NK-92 treated with Interleukin-12 subunit alpha and Interleukin-12 subunit beta, amount 100 ng/mL, for 24 hours (cell line): ENCODE data around the gene CFAP54.
"Not testable (repeated sequence)": the region's sequence is repeated elsewhere in the genome, so short reads cannot be mapped to it uniquely, and the experiment has no call there.

Experiments used
- DNase-seq: peaks from one replicate; lab custom pipeline; 2025; lab: John Stamatoyannopoulos, UW

CFAP54 gene

GRCh38 chr12:96623155-96623554 is 133.8 kb downstream of the CFAP54 start:
- no peak for DNase-seq

DNA sequence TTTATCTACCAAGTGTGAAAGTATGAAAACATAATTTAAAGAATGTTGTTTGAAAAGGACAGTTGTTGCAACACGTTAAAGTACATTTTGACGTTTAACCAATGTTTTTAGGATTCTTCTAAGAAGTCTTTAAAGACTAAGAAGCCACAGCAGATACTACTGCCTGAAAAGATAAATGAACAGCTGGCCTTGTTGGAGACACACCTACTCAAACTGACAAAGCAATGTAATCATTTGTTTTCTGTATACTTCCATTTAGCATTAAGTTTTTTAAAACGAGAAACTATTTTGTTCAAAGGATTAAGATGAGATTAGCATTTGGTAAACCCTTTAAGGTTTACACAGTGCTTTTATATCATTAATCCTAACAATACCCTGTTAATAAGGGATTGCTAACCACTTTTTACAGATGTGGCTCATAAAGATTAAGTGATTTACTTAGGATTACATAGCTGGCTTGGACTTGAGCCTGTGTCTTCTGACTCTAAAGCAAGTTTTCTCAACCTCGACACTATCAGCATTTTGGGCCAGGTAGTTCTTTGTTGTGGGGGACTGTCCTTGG is 134.4 kb downstream of the CFAP54 start:
- DNase-seq, result no peak

DNA sequence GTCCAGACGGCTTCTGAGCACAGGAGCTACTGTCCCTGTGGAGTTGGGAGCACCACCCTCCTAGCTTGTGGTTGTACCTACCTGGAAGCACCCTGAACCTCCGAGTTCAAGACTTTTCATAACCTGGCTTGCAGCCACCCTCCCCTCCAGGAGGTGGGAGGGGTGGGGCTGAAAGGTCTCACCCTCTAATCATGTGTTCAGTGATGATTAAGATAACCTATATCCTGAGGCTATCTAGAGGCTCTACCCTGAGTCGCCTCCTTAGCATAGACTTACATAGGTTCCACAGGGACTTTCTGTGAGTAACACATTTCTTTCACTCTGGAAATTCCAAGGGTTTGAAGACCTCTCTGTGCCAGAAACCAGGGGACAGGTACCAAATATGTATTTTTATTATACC is 146.5 kb downstream of the CFAP54 start:
- DNase-seq, result no peak

GRCh38 chr12:96636895-96637294 is 147.5 kb downstream of the CFAP54 start:
- DNase-seq, result no peak

DNA sequence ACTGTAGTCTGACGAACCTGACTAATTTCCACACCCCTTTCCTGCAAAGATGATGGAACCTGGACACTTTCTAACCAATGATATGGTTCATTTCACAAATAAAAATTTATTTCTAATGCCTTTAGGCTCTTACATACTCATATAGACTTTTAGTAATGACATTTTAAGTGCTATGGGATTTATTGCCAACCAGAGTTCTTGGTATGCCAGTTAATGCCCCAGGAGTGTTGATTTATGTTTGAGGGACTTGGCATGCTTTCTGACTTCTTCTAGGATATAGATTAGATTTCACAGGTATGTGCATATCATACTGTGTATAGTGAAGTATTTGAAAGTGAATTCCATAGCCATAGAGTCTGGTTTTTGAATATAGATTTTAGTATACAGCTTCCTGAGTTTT is 159.5 kb downstream of the CFAP54 start:
- no peak for DNase-seq

- DNase-seq, result no peak
Measured at GRCh38 chr12:96652870-96653269, 163.5 kb downstream of the CFAP54 start.

- DNase-seq, result no peak
Measured at GRCh38 chr12:96658075-96658474, 168.7 kb downstream of the CFAP54 start.

DNA sequence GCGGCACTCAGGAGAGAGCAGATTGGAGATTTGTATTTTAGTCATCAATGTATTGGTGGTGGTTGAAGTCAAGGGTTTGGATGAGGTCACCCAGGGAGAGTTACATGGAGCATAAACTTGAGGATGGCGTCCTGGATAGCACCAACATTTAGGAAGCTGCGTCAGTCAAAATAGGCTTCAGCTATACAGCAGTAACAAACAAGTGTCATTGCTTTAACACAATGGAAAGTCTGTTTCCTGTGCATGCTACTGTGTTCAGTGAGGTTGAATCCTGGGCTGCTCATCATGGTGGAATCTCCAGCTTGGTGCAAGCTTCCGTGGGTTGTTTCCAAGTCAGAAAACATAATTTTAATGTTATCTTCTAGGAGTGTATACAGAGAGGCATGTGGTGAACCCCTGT is 180.4 kb downstream of the CFAP54 start:
- DNase-seq, result no peak

- no peak for DNase-seq
Measured at GRCh38 chr12:96670334-96670899, 181.0 kb downstream of the CFAP54 start.

- not testable (repeated sequence) for DNase-seq
Measured at GRCh38 chr12:96675519-96675918, 186.1 kb downstream of the CFAP54 start.

DNA sequence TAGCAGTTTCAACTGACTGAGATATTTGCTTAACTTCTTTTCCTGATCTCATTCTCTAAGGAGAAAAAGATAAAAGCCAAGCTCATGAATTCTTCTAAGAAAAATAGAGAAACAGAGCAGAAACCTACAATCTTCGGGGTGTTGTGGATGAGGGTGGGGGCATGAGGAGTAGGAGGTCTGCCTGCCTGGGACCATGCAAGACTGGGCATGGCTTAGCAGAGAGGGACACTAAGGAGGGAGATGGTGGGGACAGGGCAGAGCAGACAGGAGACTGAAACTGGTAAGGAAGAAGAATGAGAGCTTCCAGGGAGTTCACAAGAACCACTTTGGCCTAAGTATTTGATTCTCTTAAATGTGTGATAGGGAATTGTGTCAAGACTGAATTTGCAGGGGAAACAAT is 188.0 kb downstream of the CFAP54 start:
- DNase-seq, result no peak

DNA sequence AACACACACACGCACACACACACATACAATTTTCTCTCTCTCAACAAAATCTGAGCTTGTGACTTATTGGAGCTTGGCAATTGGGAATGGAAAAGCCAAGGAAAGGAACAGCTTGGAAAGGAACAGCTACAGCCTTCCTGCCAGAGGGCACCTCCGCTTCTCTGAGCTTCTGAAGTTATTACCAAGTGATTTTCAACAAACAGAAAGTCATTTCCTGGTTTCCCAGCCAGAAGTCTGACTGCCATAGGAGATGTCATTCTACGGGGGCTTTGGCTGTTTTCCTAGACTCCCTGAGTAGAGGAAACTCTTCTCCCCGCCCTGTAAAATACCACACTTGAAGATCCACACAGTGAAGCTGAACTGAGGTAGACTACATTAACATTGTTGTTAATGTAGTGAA is 198.3 kb downstream of the CFAP54 start:
- DNase-seq, result no peak

- DNase-seq, result no peak
Measured at GRCh38 chr12:96698521-96698920, 209.1 kb downstream of the CFAP54 start.

DNA sequence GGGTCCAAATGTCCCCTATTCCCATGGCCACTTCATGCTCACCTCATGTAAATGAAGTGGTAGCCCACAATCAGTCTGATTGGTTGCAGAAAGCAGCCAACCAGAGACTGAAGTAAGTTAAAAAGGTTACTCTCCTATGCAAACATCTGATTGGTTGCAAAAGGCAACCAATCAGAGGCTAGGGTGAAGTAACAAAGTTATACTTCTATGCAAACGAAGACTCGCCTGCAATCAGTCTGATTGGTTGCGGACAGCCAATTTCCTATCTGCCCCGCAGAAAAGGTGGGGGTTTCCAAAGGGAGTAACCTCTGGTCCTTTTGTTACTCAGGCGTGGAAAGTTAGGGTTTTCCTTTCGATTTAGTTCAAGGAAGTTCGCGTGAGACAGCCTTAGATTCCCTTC is 209.6 kb downstream of the CFAP54 start:
- no peak for DNase-seq

- DNase-seq, result no peak
Measured at GRCh38 chr12:96701856-96702255, 212.5 kb downstream of the CFAP54 start.

DNA sequence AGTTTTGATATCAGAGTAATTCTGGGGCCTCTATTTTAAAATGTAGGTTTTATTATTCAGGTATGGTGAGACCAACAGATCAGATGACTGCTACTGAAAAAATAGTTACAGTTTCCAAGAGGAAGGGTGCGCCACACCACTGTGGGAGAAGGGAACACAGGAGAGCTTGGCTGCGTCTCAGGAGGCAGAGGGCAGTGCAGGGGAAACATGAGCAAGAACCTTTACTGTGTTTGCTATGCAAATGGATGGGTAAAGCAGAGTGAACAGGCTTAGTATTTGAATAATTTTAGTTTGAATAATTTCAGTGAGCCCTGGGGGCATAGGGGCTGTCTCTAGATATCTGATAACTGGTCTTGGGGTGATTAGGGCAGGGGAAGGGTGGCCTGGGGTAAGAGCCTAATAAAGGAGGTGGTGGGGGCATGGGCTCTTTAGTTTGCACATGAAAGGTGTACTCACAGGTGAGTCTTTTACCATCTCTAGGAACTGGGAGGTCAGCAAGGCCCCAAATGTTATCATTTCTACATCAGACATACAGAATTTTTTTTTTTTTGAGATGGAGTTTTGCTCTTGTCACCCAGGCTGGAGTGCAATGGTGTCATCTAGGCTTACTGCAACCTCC is 220.9 kb downstream of the CFAP54 start:
- DNase-seq, result no peak

DNA sequence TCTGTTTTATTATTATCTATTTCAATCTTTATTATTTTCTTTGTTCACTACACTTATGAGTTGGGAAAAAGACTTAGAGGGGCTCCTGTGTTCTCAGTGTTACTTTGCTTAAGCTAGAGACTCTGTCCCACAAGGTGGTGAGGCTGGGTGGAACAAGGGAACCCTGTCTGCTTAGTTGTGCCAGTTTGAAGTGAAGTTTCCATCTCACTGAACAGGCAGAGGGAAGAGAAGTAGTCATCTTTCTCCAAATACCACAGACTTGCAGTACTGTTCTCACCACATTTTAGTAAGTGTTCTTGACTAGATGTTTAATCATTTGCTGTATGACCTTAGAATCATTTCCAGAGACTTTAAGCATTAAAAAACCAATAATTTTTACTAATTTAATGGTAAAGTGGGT is 222.0 kb downstream of the CFAP54 start:
- DNase-seq, result no peak

DNA sequence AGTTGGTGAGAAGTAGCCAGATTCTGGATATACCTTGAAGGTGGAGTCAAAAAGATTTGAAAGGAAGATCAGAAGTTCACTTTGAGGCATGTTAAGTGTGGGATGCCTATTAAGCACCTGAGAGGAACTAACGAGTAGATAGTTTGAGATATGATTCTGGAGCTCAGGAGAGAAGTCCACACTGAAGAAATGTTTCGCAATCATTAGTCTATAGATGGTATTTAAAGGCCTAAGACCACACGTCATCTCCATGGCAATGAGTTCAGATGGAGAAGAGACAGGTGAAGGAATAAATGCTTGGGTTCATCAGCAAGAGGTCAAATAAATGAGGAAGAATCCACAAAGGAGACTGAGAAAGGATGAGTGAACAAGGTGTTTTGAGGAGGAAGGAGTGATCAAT is 224.8 kb downstream of the CFAP54 start:
- no peak for DNase-seq

DNA sequence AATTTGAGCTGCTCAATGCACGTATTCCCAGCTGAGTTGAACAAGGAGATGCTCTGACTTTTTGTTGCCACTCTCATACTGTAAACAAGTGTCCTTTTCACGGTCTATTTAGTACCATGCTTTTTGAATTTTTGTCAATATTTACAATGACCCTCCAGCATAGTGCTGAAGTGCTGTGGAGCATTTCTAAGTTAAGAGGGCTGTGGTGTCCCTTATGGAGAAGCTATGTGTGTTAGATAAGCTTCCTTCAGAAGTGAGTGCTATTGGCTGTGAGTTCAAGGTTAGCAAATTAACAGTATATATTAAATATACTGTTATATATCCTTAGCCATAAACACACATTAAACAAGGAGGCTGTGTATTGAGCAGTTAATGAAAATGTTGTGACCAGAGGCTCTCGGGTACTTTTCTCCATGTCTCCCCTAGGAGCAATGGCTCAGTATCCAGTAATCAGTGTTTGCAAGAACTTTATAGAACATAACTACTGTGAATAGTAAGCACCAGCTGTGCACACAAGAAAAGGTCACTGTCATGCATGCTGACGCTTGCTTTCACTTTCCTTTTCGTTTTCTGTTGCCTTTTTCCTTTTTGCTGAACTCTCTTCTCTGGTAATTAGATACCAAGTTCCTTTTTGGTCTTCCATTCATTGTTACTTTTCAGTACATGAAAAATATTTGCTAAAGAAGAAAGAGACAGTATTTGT is 230.4 kb downstream of the CFAP54 start:
- DNase-seq, result no peak

- no peak for DNase-seq
Measured at GRCh38 chr12:96720363-96720705, 231.0 kb downstream of the CFAP54 start.

DNA sequence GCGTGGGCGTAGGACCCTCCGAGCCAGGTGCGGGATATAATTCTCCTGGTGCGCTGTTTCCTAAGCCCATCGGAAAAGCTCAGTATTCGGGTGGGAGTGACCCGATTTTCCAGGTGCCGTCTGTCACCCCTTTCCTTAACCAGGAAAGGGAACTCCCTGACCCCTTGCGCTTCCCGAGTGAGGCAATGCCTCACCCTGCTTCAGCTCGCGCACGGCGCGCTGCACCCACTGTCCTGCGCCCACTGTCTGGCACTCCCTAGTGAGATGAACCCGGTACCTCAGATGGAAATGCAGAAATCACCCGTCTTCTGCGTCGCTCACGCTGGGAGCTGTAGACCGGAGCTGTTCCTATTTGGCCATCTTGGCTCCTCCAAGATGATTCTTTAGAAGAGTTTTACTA is 240.1 kb downstream of the CFAP54 start:
- not testable (repeated sequence) for DNase-seq

- DNase-seq, result no peak
Measured at GRCh38 chr12:96729886-96730285, 240.5 kb downstream of the CFAP54 start.

DNA sequence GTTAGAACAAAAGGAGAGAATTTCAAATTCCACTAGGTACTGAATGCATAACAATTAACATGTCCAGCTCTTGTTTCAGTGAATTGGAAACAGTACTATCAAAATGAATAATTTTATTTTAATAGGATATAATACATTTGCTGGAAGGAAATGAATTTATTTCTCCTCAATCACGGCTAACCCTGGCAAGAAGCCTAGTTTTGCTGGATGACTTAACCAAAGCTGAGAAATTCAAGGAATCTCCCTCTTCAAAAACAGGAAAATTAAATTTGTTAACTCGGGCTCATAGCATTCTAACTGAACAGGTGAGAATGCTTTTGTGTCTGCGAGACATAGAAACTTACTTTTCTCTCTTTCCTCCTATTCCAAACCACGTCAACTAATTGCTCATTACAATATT is 254.2 kb downstream of the CFAP54 start:
- DNase-seq, result no peak

DNA sequence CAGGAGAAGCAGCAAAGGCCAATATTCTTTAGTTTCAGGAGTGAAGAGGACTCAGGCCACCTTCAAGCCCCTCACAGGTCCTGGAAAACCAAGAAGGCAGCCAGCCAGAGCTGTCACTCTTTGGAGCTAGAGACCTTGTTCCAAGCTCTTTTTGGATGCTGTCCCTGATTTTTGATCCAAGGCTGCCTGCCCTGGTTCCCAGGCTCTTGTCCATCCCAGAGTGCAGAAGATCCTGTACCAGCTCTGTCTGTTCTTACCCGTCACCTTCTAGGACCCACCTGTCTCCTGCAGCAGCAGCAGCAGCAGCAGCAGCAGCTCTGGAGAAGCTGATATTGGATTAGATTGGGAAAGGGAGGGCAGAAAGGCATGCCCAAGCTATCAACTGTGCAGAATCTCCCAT is 260.6 kb downstream of the CFAP54 start:
- DNase-seq, result no peak
